CD4-positive, alpha-beta T cell treated with Interleukin-6 at 100 ng/mL for 8 hours (primary cell): ENCODE results near the gene CPE.
A peak's percentile ranks its signal among the peaks of the same experiment; 100 is the strongest.

Source experiments
- DNase-seq: peaks from one replicate; pipeline ENCODE4 v3.0.0-alpha.2; 2020; ENCODE audit warnings: mixed read lengths, low spot score

The CPE gene

DNA sequence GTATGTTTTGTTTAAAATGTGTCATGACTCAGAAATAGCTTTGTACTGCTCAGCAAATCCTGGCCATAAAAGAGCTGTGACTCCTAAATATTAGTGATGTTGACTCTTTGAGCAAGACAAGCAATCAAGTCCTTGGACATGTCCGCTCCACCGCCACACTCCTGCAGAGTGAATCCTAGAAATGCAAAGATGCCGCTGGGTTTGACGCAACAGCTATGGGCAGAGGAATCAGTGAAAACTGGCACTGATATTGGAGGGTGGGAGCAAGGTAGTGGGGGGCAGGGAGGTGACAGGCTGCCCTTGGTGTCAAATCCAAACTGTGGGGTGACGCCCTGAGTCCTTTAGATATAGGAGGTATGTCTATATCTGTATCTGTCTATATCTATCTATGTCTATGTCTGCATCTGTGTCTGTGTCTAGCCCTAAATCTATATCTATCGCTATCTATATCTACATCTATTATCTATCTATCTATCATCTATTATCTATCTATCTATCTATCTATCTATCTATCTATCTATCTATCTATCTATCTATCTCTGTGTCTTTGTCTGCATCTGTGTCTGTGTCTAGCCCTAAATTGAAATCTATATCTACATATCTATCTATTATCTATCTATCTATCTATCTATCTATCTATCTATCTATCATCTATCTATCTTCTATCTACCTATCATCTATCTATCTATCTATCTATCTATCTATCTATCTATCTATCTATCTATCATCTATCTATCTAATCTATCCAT lies 129.7 kb downstream of the CPE start:
- DNase-seq, result no peak

DNA sequence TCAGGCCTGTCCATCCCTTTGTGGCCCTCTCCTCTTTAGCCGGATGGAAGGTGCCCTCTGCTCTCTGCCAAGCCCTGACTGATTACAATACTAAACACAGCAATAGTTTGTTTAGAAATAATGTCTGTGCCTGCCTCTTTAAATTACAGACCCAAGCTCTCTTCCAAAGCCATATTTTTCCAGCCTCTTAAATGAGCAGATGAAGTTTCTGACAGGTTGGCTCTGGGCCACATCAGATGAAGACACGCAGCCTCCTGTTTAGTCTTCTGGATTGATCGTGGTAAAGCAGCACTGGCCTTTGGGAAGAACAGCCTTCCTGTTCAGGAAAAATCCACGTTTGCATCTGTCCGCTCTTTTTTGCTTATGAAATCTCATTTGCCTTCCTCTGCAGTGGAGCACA lies 133.6 kb downstream of the CPE start:
- DNase-seq, result no peak

DNA sequence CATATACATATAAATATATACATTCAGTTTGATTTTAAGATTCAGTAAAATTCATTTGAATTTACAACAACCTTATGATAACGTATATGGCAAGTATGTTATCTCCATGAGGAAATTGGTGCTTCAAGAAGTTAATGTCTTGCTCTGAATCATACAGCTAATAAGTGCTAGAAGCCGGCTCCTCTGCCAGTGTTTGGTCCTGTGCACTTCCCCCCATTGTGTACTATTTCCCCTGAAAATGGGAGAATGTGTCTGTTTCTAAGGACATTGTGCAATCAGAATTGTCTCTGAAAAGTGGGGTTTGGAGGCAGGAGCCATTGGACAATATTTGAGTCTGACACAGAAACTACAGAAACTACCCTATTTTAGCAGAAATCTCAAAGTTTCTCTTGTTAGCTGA lies 135.9 kb downstream of the CPE start:
- DNase-seq, result no peak

DNA sequence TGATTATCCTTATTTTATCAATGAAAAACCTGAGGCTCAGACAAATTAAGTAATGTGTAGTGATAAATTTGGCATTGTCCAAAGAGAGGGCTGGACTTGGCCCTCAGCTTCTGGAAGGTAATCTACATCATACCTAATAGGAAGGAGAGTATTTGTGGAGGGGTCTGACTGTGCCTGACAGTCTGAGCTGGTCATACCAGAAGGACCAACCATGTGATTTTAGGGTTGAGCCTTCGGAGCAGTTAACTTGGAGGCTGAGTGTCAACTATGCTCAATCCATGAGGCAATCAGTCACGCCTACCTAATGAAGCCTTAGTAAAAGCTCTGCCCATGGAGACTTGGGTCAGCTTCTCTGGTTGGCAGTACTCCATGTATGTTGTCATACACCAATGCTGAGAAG lies 136.4 kb downstream of the CPE start:
- no peak for DNase-seq

DNA sequence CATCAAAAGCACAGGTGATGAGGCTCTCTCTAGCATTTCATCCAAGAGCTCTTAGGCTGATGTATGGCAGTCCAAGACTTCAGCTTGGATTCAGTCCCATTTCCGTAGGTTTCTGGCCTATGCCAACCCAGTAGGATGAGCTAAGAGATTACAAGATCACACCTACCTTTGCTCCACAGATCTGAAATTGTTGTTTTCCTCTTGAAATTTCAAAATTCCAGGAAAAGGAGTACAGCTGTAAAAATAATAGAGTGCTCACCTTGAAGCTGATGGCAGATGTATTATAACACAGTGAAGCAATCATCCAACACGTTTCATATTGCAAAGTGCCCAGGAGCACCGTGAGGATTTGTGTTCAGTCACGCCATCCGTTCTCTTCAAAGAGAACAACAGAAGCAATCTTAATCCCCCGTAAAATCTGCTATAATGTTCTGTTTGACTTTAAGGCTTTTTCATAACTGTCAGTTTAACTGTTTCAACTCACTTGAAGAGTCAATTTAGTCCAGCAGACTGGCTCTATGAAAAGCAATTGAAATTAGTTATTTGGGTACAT lies 137.5 kb downstream of the CPE start:
- no peak for DNase-seq

DNA sequence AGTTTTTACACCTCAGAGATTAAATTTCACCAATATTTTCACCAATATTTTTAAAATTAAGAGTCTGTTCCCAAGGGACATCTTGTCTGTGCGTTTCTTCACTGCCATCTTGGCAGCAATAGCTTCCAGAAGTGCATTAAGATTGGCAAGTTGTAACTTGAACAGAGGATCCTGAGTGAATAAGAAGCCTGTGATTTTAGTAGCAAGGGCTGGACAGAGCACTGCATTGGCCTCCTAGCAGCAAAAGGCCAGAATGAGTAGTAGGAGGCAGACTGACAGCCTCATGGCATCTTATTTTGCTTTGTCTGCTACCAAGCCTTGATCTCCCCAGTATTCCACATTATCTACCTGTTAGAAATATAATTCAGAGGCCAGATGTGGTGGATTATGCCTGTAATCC lies 138.4 kb downstream of the CPE start:
- no peak for DNase-seq

DNA sequence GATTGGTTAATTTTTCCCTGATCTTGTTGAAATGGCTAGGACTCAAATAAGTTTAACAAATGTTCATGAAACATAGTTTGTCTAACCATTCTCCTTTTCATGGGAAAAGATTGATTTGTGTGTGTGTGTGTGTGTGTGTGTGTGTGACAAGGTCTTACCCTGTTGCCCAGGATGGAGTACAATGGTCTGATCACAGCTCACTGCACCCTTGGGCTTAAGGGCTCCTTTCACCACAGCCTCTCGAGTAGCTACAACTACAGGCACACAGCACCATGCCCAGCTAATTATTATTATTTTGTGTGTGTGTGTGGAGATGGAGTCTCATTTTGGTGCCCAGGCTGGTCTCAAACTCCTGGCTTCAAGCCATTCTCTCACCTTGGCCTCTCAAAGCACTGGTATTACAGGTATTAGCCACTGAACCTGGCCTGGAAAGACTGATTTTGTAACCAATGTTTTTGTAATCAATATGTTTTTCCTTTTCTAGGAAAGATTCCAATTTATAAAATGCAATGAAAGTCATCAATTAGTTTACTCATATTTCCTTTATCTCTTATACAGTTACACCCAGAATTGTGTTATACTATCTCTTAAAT lies 139.3 kb downstream of the CPE start:
- no peak for DNase-seq

DNA sequence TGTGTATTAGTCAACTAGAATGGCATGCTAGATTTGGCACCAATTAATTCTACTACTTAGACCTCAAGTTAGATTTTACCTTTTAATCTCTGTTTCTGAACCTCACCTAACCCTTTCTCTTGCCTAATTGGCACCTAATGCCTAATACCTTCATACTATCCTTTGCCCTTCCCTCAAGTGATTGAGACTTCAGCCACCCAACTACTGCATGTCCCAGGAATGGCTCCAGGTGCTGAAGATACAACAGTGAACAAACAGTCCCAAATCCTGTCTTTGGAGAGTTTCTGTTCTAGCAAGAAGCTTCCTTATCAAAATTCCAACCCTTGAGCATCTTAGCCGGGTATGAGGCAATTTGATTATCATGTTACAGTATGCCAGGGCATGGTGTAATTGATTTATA lies 139.9 kb downstream of the CPE start:
- DNase-seq, result no peak

DNA sequence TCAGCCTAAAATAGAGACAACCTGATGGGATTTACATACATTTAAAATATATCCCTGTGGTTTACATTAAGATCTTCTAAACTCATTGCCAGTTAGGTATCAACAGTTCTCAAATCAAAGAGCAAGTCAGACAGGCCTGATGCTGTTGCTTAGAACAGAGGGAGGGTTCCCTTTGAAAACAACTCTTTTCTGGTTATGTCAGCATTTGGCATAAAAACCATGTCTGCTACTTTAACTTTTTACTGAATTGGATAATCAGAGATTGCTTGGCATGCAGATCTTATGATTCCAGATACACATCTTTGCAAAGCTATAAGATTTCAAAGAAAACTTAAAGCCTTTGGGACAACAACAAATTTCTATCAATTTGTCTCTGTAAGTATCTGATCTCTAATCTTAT lies 140.8 kb downstream of the CPE start:
- DNase-seq, result no peak

DNA sequence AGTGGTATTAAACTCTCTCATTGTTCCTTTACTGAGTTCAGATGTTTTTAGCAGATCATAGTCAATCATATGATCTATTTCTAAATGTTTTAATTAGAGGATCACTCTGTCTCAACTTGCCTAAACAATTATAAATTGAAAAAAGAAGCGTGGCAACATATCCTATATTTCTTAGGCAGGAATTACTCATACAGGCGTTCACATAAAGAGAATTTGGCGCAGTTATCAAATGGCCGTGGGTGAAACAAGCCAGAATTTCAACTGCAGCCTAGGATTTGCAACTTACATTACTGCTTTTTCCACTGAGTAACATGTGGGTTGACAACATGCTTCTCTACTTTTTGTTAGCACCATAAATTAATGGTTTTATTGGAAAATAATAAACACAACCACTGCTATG lies 141.3 kb downstream of the CPE start:
- no peak for DNase-seq

DNA sequence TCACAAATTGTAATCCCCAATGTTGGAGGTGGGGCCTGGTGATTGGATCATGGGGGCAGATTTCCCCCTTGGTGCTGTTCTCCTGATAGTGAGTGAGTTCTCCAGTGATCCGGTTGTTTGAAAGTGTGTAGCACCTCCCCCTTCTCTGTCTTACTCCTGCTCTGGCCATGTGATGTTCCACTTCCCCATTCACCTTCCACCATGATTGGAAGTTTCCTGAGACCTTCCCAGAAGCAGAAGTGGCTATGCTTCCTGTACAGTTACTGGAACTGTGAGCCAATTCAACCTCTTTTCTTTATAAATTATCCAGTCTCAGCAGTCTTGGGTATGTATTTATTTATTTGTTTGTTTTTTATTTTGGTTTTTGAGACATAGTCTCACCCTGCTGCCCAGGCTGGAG lies 143.2 kb downstream of the CPE start:
- DNase-seq, result no peak

DNA sequence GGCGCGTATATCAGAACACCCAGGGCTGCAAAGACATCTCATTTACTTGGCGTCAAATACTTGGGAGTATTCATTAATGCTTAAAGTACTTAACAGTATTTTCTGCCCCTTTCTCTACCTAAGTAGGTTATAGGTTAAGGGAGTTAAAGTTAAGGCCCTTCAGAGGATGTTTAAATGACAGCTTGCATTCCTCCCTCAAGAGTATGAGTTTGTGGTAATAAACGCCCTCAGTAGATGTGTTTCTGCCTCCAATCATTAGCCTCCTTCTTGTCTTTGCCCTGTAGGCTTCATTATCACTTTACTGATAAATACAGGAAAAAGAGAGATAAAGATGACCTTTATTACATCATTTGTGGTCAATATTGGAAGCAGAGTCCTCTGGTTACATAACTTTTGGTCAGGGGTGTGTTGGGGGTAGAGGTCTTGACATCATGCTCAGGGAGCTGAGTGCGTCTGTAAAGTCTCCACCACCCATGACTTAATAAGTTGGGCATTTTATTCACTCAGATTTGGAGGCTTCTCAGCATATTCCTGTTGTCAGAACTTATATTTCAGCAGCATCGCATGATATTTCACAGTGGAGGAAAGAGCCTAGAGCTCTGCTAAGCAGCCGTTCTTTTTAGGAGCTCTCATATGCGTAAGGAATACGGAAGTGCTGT lies 145.9 kb downstream of the CPE start:
- DNase-seq, result no peak

DNA sequence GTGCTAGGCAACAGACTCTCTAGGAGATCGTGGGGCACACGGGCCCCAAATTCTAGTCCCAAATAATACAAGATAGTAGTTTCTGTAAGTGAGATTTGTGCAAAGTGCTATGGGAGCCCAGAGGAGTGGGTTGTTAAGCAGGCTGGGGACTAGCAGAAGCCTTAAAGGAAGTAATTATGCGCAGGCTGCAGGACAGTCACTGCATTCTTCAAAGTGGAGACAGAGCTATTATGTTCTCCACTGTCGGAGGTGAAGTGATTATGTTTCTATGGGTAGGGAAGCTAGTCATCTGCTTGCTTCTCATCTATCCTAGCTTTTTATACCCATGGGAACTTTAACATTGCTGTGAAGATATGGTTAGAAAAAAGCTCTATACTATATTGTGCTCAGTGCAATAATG lies 154.2 kb downstream of the CPE start:
- DNase-seq, result no peak

DNA sequence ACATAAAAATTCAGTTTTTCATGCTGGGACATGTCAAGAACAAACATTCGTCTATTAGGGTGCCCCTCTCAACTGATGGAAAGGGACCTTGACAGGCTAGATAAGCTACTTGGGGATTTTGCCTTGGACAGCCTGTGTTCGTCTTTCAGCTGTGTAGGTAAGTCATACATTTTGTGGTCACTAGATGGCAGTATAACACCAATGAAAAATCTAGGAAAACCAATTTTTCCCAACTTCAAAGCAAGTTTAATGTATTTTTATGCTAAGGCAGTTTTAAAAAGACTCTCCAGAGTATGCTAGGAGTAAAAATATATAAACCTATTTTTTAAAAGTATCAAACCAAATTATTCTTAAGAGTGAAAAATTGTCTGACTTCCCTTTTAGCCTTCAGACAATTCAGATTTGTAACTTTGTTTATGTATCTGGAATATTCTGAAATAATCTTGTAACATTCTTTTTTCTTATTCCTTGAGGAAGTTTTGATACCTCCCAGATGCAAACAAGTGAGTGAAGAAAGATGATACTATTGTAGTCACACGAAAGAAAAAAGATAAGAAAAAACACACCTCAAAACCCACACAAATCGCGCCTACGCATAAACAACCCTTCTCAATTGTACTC lies 158.3 kb downstream of the CPE start:
- DNase-seq, result peak; percentile 5

DNA sequence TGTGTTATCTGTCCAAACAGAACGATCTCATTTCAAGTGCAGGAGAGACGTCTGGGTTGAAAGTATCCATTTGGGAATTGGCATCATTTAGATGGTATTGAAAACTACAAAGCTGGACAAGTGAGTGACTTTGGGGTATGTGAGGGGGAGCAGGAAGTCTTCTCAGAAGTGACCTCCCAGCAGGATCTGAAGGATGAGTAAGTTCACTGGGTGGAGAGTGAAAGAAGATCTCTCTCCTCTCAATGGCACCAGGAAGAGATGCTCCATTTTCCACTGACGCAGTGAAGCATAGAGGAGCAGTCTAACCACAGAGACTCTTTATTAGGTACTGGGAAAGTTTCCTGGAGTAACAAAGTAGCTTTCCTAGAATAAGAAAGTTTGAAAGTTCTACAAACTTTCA lies 161.0 kb downstream of the CPE start:
- DNase-seq, result no peak

DNA sequence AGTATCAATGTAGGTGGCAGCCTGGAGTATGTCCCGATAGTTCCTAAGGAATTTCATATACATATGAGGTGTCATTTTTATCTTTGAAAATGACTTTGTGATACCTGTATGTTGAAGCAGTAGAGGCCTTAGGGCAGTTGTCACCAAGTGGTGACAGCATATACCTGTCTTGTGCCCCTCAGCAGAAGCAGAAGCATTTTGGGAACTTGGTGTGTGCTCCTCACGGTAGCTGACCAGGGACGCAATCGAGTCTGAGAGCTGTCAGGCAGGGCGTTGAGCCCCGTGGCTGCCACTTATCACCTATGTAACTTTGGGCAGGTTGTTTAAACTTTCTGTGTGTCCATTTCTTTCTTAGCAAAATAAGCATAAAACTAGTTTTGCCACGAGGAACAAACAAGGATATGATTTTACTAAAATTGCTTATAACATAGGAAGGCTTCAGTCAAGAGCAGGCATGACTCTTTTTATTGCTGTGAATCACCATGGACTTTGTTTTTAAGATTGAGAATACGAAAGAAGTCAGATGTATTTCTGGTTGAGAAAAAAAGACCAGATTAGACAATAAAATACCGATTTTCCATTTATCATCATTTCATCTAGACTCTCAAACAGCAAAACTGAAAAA lies 161.5 kb downstream of the CPE start:
- DNase-seq, result no peak

DNA sequence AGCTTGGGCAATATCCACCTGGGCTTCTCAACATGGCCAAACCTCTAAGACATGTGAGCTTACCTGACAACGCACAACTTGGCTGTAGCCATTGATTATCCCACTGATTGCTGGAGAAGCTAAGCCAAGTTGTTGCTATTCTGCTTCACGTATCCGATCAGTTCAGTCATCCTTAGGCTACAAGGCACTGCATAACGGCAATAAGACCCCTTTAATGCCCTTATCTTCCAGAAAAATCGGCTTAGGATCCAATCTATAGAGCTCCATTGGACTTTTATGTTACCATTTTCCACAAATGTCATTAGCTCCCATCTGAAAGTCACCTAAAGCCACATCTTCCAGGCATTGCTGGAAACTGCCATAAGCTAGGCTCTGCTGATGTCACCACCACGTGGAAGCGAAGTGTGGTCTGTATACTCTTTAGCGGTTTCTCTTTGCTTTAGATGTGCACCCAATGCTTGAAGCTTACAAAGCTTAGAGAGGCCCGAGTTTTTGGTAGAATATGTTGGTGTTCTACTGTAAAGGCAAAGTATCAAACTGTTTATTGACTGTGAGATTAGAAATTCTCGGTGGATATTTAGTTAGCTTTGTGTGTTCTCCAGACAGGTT lies 163.1 kb downstream of the CPE start:
- no peak for DNase-seq

DNA sequence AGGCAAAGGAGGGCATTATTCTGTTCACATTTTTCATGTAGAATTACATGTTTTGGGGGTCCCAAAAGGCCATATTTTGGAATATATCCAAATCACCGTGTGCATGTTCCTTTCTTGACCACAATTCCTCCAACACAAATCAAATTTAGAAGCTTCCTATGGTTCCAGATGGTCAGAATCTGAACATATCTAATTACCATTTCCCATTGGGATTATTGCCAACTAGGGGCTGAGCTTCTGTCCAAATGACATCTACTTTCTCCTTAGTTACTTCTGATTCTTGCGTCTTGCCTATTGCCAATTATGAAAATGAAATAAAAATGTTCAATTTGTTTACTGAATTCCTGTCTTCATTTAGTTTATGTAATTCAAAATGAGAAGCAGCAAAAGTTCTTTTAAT lies 163.7 kb downstream of the CPE start:
- DNase-seq, result no peak
